Measurements from ENCODE around the gene SMARCD3.

The SMARCD3 gene

GRCh38 chr7:151208253-151208862, 40.1 kb downstream of the SMARCD3 start:
- H3K4me3 ChIP-seq (ENCODE audit: low read length): no peak overlapping the region
- TF ChIP-seq EZH2phosphoT487 (IDR thresholded peaks at IDR 0.05; ENCODE audit: low read depth): no peak
- TF ChIP-seq, protein P1, sequence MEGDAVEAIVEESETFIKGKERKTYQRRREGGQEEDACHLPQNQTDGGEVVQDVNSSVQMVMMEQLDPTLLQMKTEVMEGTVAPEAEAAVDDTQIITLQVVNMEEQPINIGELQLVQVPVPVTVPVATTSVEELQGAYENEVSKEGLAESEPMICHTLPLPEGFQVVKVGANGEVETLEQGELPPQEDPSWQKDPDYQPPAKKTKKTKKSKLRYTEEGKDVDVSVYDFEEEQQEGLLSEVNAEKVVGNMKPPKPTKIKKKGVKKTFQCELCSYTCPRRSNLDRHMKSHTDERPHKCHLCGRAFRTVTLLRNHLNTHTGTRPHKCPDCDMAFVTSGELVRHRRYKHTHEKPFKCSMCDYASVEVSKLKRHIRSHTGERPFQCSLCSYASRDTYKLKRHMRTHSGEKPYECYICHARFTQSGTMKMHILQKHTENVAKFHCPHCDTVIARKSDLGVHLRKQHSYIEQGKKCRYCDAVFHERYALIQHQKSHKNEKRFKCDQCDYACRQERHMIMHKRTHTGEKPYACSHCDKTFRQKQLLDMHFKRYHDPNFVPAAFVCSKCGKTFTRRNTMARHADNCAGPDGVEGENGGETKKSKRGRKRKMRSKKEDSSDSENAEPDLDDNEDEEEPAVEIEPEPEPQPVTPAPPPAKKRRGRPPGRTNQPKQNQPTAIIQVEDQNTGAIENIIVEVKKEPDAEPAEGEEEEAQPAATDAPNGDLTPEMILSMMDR (IDR thresholded peaks at IDR 0.05; ENCODE audit: low read depth, low read length): no peak
- H3K27ac ChIP-seq (ENCODE audit: low read length): no peak overlapping the region
- no peak overlapping the region for H3K9ac ChIP-seq (ENCODE audit: low read length)
- no peak overlapping the region for H2AFZ ChIP-seq (ENCODE audit: low read depth, low read length)
- H3K79me2 ChIP-seq (ENCODE audit: low read length): no peaks in the 10 kb centered on the region
- H3K9me3 ChIP-seq (ENCODE audit: insufficient read depth, low read length): no peaks in the 10 kb centered on the region
- H3K27me3 ChIP-seq (ENCODE audit: low read depth, low read length): peaks cover 27% of the 10 kb centered on the region
- H4K20me1 ChIP-seq (ENCODE audit: insufficient read depth, low read length): no peaks in the 10 kb centered on the region; the same call in 1 of the 2 replicates
- no peaks in the 10 kb centered on the region for H3K4me1 ChIP-seq (ENCODE audit: low read length)
- H3K36me3 ChIP-seq (replicated peaks; ENCODE audit: low read depth, low read length): peaks cover 15% of the 10 kb centered on the region
- no peak overlapping the region for H3K4me2 ChIP-seq (ENCODE audit: low read length)

DNA sequence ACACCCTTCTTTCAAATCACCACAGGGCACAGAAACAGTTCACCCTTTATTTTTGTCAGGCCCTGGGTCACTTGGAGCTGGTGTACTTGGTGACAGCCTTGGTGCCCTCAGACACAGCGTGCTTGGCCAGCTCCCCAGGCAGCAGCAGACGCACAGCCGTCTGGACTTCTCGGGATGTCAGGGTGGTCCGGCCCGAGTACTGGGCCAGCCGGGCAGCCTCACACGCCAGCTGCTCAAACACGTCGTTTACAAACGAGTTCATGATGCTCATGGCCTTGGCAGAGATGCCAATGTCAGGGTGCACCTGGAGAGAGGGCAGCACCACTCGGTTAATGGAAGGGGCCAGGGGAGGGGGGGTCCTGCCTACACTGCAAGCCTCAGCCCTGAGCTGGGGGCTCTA, 40.7 kb downstream of the SMARCD3 start:
- Histone ChIP-seq H3K79me2 (ENCODE audit: low read length) (no peaks in the 10 kb centered on the region), H3K4me2 (ENCODE audit: low read length) (no peak overlapping the region), H4K20me1 (ENCODE audit: insufficient read depth, low read length) (no peaks in the 10 kb centered on the region; the same call in 1 of the 2 replicates), H3K4me1 (ENCODE audit: low read length) (no peaks in the 10 kb centered on the region), H3K36me3 (replicated peaks; ENCODE audit: low read depth, low read length) (peaks cover 11% of the 10 kb centered on the region), H3K27ac (ENCODE audit: low read length) (no peak overlapping the region), H3K27me3 (ENCODE audit: low read depth, low read length) (peaks cover 32% of the 10 kb centered on the region), H2AFZ (ENCODE audit: low read depth, low read length) (no peak overlapping the region), H3K9me3 (ENCODE audit: insufficient read depth, low read length) (no peaks in the 10 kb centered on the region), H3K4me3 (ENCODE audit: low read length) (no peak overlapping the region), H3K9ac (ENCODE audit: low read length) (no peak overlapping the region)
- no peak for TF ChIP-seq EZH2phosphoT487 (IDR thresholded peaks at IDR 0.05; ENCODE audit: low read depth)
- TF ChIP-seq, protein P1 (IDR thresholded peaks at IDR 0.05; ENCODE audit: low read depth, low read length): no peak

GRCh38 chr7:151207315-151207714, 41.2 kb downstream of the SMARCD3 start:
- no peaks in the 10 kb centered on the region for H3K4me1 ChIP-seq (ENCODE audit: low read length)
- TF ChIP-seq, protein P1 (IDR thresholded peaks at IDR 0.05; ENCODE audit: low read depth, low read length): no peak
- no peak for TF ChIP-seq EZH2phosphoT487 (IDR thresholded peaks at IDR 0.05; ENCODE audit: low read depth)
- no peak overlapping the region for H3K27ac ChIP-seq (ENCODE audit: low read length)
- no peak overlapping the region for H3K4me2 ChIP-seq (ENCODE audit: low read length)
- H3K79me2 ChIP-seq (ENCODE audit: low read length): no peaks in the 10 kb centered on the region
- peaks cover 11% of the 10 kb centered on the region for H3K36me3 ChIP-seq (replicated peaks; ENCODE audit: low read depth, low read length)
- H2AFZ ChIP-seq (ENCODE audit: low read depth, low read length): no peak overlapping the region
- no peaks in the 10 kb centered on the region; the same call in 1 of the 2 replicates for H4K20me1 ChIP-seq (ENCODE audit: insufficient read depth, low read length)
- H3K9me3 ChIP-seq (ENCODE audit: insufficient read depth, low read length): no peaks in the 10 kb centered on the region
- H3K9ac ChIP-seq (ENCODE audit: low read length): no peak overlapping the region
- no peak overlapping the region for H3K4me3 ChIP-seq (ENCODE audit: low read length)
- H3K27me3 ChIP-seq (ENCODE audit: low read depth, low read length): peaks cover 37% of the 10 kb centered on the region

DNA sequence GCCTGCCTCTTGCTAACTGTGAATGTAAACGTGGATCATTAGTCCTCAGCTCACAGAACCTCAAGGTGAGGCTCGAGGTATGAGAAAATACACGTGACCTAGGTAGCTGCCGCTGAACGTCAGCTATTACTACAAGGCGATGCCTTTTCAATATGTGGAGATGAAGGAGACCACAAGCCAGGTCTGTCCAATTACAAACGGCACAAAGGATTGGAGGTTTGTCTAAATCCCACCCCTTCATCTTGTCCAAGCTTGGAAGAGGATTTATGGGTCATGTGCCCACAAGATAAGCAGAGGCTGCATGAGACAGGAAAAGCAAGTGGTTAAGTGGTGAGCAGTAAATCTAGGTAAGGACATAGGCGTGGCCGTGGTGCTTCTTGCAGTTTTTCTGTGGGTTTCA, 41.6 kb downstream of the SMARCD3 start:
- H3K27me3 ChIP-seq (ENCODE audit: low read depth, low read length): peaks cover 41% of the 10 kb centered on the region
- H4K20me1 ChIP-seq (ENCODE audit: insufficient read depth, low read length): no peaks in the 10 kb centered on the region; the same call in 1 of the 2 replicates
- H2AFZ ChIP-seq (ENCODE audit: low read depth, low read length): no peak overlapping the region
- no peaks in the 10 kb centered on the region for H3K4me1 ChIP-seq (ENCODE audit: low read length)
- TF ChIP-seq, protein P1 (IDR thresholded peaks at IDR 0.05; ENCODE audit: low read depth, low read length): no peak
- TF ChIP-seq EZH2phosphoT487 (IDR thresholded peaks at IDR 0.05; ENCODE audit: low read depth): no peak
- no peak overlapping the region for H3K27ac ChIP-seq (ENCODE audit: low read length)
- H3K9me3 ChIP-seq (ENCODE audit: insufficient read depth, low read length): no peaks in the 10 kb centered on the region
- no peak overlapping the region for H3K4me2 ChIP-seq (ENCODE audit: low read length)
- H3K9ac ChIP-seq (ENCODE audit: low read length): no peak overlapping the region
- H3K36me3 ChIP-seq (replicated peaks; ENCODE audit: low read depth, low read length): peaks cover 8% of the 10 kb centered on the region
- H3K4me3 ChIP-seq (ENCODE audit: low read length): no peak overlapping the region
- H3K79me2 ChIP-seq (ENCODE audit: low read length): no peaks in the 10 kb centered on the region

All from OCI-LY3 (cell line).